K562 (cell line): ENCODE data around the gene EMID1. TPM values are rescaled to one million over a fixed set of nuclear protein-coding genes. Genes with fewer than 3 reads are reported as not detected.
A peak's percentile ranks its signal among the peaks of the same experiment; 100 is the strongest.

Experiments used
- CREBBP ChIP-seq: IDR thresholded peaks from one replicate; pipeline ENCODE4 v1.6.1; 2012; ENCODE audit warnings: low read depth, mild to moderate bottlenecking, control low read depth, inconsistent platforms, low read length
- KLF1 ChIP-seq: fragments of 450-650 bp; IDR thresholded peaks from 2 replicates; pipeline ENCODE4 v1.6.1; 2016; ENCODE audit warnings: missing genetic modification characterization, missing compliant biosample characterization
- MCM2 ChIP-seq: fragments of 450-650 bp; IDR thresholded peaks from 2 replicates; pipeline ENCODE4 v1.6.1; 2017; ENCODE audit warnings: low read depth, mild to moderate bottlenecking
- MEIS2 ChIP-seq: fragments of 450-650 bp; IDR thresholded peaks from 2 replicates; pipeline ENCODE4 v1.6.1; 2014; ENCODE audit warnings: mild to moderate bottlenecking; ENCODE audit not compliant: partially characterized antibody
- NCOA4 ChIP-seq: fragments of 450-650 bp; IDR thresholded peaks from 2 replicates; pipeline ENCODE4 v1.6.1; 2018; ENCODE audit warnings: mild to moderate bottlenecking; ENCODE audit not compliant: partially characterized antibody
- NONO ChIP-seq, 2 experiments: fragments of 200-400 bp in 1 of 2; fragments of 450-650 bp in 1 of 2; formaldehyde crosslinking in 1 of 2; IDR thresholded peaks; 2 replicates each; pipeline ENCODE4 v1.6.1; 2017; ENCODE audit warnings: low read depth in 2 of 2, mild to moderate bottlenecking in 2 of 2, moderate library complexity in 2 of 2, low read length in 1 of 2
- NR2C1 ChIP-seq, 2 experiments: fragments of 450-650 bp; IDR thresholded peaks; 2 replicates each; pipeline ENCODE4 v1.6.1; 2017; ENCODE audit warnings: mild to moderate bottlenecking in 2 of 2, antibody characterized with exemption in 1 of 2, inconsistent platforms in 1 of 2, missing compliant biosample characterization in 1 of 2, missing genetic modification characterization in 1 of 2
- PHB2 ChIP-seq: fragments of 450-650 bp; IDR thresholded peaks from 2 replicates; pipeline ENCODE4 v1.6.1; 2017; ENCODE audit warnings: low read depth
- RAD51 ChIP-seq: fragments of 450-650 bp; IDR thresholded peaks from 2 replicates; pipeline ENCODE4 v1.7.1; 2016; ENCODE audit warnings: low read depth, mild to moderate bottlenecking, borderline replicate concordance
- RBM39 ChIP-seq: fragments of 200-400 bp; formaldehyde crosslinking; optimal IDR thresholded peaks from 2 replicates; pipeline ENCODE3; 2018; ENCODE audit warnings: low read depth, low read length
- TEAD4 ChIP-seq, 2 experiments: sonication (generic) in 1 of 2; formaldehyde crosslinking in 1 of 2; IDR thresholded peaks; 2 replicates each; pipeline versions ENCODE4 v1.6.1 to v1.8.0; 2012 to 2022; ENCODE audit warnings: borderline replicate concordance in 1 of 2, inconsistent platforms in 1 of 2, low read length in 1 of 2, mild to moderate bottlenecking in 1 of 2, missing genetic modification reagents in 1 of 2
- ZFPM2 ChIP-seq: fragments of 250-450 bp; sonication (Bioruptor Pico); IDR thresholded peaks from 2 replicates; pipeline ENCODE4 v1.5.1; 2022; ENCODE audit warnings: mild to moderate bottlenecking
- ZNF217 ChIP-seq: sonication (generic); formaldehyde crosslinking; IDR thresholded peaks from 2 replicates; pipeline ENCODE4 v1.8.0; 2022; ENCODE audit warnings: mild to moderate bottlenecking, missing genetic modification reagents
- ZNF274 ChIP-seq: IDR thresholded peaks from 2 replicates; pipeline ENCODE4 v1.6.1; 2011; ENCODE audit warnings: low read depth, mild to moderate bottlenecking, low read length, moderate library complexity, borderline replicate concordance
- polyA plus RNA-seq, 8 experiments: library from polyadenylated mRNA; depleted of rRNA in 4 of 8; stranded (reverse) in 5 of 8; unstranded in 3 of 8; fragments of >200 nt; fragmentation: Nextera tagmentation in 2 of 8; fragmentation: Illumina TruSeq in 1 of 8; extraction: Ambion mirVana in 2 of 8; extraction: Trizol in 1 of 8; gene quantifications; 2 replicates each; pipeline versions ENCODE4 v1.2.1 to v1.2.3, GENCODE V29; 2011 to 2014; ENCODE audit warnings: inconsistent platforms in 1 of 8, missing spikeins in 1 of 8
- total RNA-seq, 7 experiments: library from RNA; depleted of rRNA in 6 of 7; stranded (reverse); fragments of >200 nt in 6 of 7; fragmentation: Illumina TruSeq in 2 of 7; extraction: Trizol in 2 of 7; gene quantifications; 2 replicates each; pipeline versions ENCODE4 v1.2.1 to v1.2.3, GENCODE V29; 2011 to 2021; ENCODE audit warnings: low replicate concordance in 1 of 7
- TF ChIP-seq, protein P1 (sequence below), 2 experiments: fragments of 450-650 bp; IDR thresholded peaks; 2 replicates each; pipeline ENCODE4 v1.6.1; 2018; ENCODE audit warnings: mild to moderate bottlenecking in 2 of 2, low read depth in 1 of 2; ENCODE audit not compliant: partially characterized antibody in 2 of 2
- TF ChIP-seq, protein P2 (sequence below): fragments of 250-450 bp; sonication (Bioruptor Pico); IDR thresholded peaks from 2 replicates; pipeline ENCODE4 v1.5.0; 2020; ENCODE audit warnings: mild to moderate bottlenecking
- TF ChIP-seq, protein P3 (sequence below): fragments of 250-450 bp; sonication (Bioruptor Pico); IDR thresholded peaks from 2 replicates; pipeline ENCODE4 v1.8.0; 2022; ENCODE audit warnings: moderate library complexity, mild to moderate bottlenecking, inconsistent platforms
- TF ChIP-seq, protein P4 (sequence below): fragments of 450-650 bp; formaldehyde crosslinking; IDR thresholded peaks from 2 replicates; pipeline ENCODE4 v1.4.0; 2020; ENCODE audit warnings: mild to moderate bottlenecking, mixed read lengths
- TF ChIP-seq, protein P5 (sequence below): fragments of 450-650 bp; IDR thresholded peaks from one replicate; pipeline ENCODE4 v1.6.1; 2018; ENCODE audit warnings: mild to moderate bottlenecking, moderate library complexity; ENCODE audit not compliant: partially characterized antibody

The EMID1 gene
- total and polyA plus RNA-seq, 9 of the 15 experiments (the other 6 are each of a cell fraction or from before 2014, with no cell fraction given): 0.15 to 7.2 (median 2.7) TPM

GRCh38 chr22:29197096-29197495 is 8.6 kb upstream of the EMID1 start (continued):
- TF ChIP-seq NR2C1 (IDR thresholded peaks at IDR 0.05) (no peak), NR2C1 (tag; IDR thresholded peaks at IDR 0.05) (0 out of 2 replicates have a peak, but pooled peaks have one; percentile 8), CREBBP (no peak), MCM2 (no peak), ZFPM2 (CRISPR knock-in tag) (no peak), KLF1 (tag) (no peak), NONO (IDR thresholded peaks at IDR 0.05; ENCODE audit: low read depth in 2 of 2, low read length in 1 of 2) (no peak), NCOA4 (no peak), RBM39 (no peak), RAD51 (no peak), PHB2 (no peak), MEIS2 (peak; percentile 77), TEAD4 (IDR thresholded peaks at IDR 0.05; ENCODE audit: low read length) (peak; percentile 12; the same call in 1 of the 2 replicates), TEAD4 (CRISPR knock-in tag; IDR thresholded peaks at IDR 0.05; ENCODE audit: borderline replicate concordance) (no peak), ZNF217 (CRISPR knock-in tag) (no peak), ZNF274 (no peak)
- TF ChIP-seq, protein P1, sequence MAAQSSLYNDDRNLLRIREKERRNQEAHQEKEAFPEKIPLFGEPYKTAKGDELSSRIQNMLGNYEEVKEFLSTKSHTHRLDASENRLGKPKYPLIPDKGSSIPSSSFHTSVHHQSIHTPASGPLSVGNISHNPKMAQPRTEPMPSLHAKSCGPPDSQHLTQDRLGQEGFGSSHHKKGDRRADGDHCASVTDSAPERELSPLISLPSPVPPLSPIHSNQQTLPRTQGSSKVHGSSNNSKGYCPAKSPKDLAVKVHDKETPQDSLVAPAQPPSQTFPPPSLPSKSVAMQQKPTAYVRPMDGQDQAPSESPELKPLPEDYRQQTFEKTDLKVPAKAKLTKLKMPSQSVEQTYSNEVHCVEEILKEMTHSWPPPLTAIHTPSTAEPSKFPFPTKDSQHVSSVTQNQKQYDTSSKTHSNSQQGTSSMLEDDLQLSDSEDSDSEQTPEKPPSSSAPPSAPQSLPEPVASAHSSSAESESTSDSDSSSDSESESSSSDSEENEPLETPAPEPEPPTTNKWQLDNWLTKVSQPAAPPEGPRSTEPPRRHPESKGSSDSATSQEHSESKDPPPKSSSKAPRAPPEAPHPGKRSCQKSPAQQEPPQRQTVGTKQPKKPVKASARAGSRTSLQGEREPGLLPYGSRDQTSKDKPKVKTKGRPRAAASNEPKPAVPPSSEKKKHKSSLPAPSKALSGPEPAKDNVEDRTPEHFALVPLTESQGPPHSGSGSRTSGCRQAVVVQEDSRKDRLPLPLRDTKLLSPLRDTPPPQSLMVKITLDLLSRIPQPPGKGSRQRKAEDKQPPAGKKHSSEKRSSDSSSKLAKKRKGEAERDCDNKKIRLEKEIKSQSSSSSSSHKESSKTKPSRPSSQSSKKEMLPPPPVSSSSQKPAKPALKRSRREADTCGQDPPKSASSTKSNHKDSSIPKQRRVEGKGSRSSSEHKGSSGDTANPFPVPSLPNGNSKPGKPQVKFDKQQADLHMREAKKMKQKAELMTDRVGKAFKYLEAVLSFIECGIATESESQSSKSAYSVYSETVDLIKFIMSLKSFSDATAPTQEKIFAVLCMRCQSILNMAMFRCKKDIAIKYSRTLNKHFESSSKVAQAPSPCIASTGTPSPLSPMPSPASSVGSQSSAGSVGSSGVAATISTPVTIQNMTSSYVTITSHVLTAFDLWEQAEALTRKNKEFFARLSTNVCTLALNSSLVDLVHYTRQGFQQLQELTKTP (IDR thresholded peaks at IDR 0.05; ENCODE audit: low read depth in 1 of 2, partially characterized antibody in 2 of 2): no peak
- TF ChIP-seq, protein P2, sequence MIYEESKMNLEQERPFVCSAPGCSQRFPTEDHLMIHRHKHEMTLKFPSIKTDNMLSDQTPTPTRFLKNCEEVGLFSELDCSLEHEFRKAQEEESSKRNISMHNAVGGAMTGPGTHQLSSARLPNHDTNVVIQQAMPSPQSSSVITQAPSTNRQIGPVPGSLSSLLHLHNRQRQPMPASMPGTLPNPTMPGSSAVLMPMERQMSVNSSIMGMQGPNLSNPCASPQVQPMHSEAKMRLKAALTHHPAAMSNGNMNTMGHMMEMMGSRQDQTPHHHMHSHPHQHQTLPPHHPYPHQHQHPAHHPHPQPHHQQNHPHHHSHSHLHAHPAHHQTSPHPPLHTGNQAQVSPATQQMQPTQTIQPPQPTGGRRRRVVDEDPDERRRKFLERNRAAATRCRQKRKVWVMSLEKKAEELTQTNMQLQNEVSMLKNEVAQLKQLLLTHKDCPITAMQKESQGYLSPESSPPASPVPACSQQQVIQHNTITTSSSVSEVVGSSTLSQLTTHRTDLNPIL: no peak
- TF ChIP-seq, protein P3, sequence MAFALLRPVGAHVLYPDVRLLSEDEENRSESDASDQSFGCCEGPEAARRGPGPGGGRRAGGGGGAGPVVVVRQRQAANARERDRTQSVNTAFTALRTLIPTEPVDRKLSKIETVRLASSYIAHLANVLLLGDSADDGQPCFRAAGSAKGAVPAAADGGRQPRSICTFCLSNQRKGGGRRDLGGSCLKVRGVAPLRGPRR: no peak
- TF ChIP-seq, protein P4, sequence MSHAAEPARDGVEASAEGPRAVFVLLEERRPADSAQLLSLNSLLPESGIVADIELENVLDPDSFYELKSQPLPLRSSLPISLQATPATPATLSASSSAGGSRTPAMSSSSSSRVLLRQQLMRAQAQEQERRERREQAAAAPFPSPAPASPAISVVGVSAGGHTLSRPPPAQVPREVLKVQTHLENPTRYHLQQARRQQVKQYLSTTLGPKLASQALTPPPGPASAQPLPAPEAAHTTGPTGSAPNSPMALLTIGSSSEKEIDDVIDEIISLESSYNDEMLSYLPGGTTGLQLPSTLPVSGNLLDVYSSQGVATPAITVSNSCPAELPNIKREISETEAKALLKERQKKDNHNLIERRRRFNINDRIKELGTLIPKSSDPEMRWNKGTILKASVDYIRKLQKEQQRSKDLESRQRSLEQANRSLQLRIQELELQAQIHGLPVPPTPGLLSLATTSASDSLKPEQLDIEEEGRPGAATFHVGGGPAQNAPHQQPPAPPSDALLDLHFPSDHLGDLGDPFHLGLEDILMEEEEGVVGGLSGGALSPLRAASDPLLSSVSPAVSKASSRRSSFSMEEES (CRISPR knock-in tag): no peak
- TF ChIP-seq, protein P5, sequence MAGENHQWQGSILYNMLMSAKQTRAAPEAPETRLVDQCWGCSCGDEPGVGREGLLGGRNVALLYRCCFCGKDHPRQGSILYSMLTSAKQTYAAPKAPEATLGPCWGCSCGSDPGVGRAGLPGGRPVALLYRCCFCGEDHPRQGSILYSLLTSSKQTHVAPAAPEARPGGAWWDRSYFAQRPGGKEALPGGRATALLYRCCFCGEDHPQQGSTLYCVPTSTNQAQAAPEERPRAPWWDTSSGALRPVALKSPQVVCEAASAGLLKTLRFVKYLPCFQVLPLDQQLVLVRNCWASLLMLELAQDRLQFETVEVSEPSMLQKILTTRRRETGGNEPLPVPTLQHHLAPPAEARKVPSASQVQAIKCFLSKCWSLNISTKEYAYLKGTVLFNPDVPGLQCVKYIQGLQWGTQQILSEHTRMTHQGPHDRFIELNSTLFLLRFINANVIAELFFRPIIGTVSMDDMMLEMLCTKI: no peak
